Ovary (tissue), 9 donors: ENCODE measurements around the gene SSTR5. TPM values are rescaled to one million over a fixed set of nuclear protein-coding genes. Genes with fewer than 3 reads are reported as not detected.

Experiments
- DNase-seq, 5 donors: peaks; one replicate each; pipeline ENCODE4 v3.0.0-alpha.2; 2019 to 2020
- H3K27ac ChIP-seq, 2 donors: fragments of 200-600 bp; one replicate each; pipeline versions ENCODE4 v1.5.1 to v1.8.0; 2019 to 2022
- H3K27me3 ChIP-seq: fragments of 200-600 bp; one replicate; pipeline ENCODE4 v1.8.0; 2022
- H3K36me3 ChIP-seq: fragments of 200-600 bp; sonication (generic); one replicate; pipeline ENCODE4 v1.5.1; 2019
- H3K4me1 ChIP-seq: one replicate; pipeline ENCODE4 v1.8.1; 2013; ENCODE audit warnings: mild to moderate bottlenecking, moderate library complexity; ENCODE audit not compliant: insufficient read depth
- H3K4me3 ChIP-seq: fragments of 200-600 bp; sonication (generic); one replicate; pipeline ENCODE4 v1.5.1; 2017
- H3K9me3 ChIP-seq, 2 donors: fragments of 200-600 bp in 1 of 2; sonication (generic) in 1 of 2; one replicate each; pipeline versions ENCODE4 v1.5.1 to v1.8.1; 2013 to 2019; ENCODE audit warnings: mild to moderate bottlenecking in 1 of 2, moderate library complexity in 1 of 2
- EP300 ChIP-seq: sonication (generic); formaldehyde crosslinking; IDR thresholded peaks from one replicate; pipeline ENCODE4 v1.6.1; 2017; ENCODE audit warnings: antibody characterized with exemption
- POLR2A ChIP-seq: fragments of 450-650 bp; IDR thresholded peaks from one replicate; pipeline ENCODE4 v1.6.1; 2017; ENCODE audit warnings: antibody characterized with exemption, mild to moderate bottlenecking, moderate library complexity
- WGBS, 3 donors: extraction: QIAGEN DNeasy Blood & Tissue Kit in 1 of 3; methylation state at CpG; one replicate each; pipeline versions ENCODE4 v1.1.5 to v1.1.7; 2013 to 2017; 5-methylcytosine and 5-hydroxymethylcytosine counted together
- intact Hi-C, 4 donors: fragments of 100-400 bp; cut with DNase I; formaldehyde crosslinking; loops; one replicate each; pipeline versions ENCODE4 v1.11.0 to v1.15.1; 2022 to 2023
- polyA plus RNA-seq, 2 donors: library from polyadenylated mRNA; stranded (reverse); fragments of 200-250 nt in 1 of 2; fragments of 350-450 nt in 1 of 2; fragmentation: Illumina TruSeq in 1 of 2; extraction: RNeasy Lipid Tissue Mini Kit (QIAGEN cat#74804) in 1 of 2; gene quantifications; one replicate each; pipeline ENCODE4 v1.2.3, GENCODE V29; 2013 to 2014
- total RNA-seq, 7 donors: library from RNA; depleted of rRNA in 2 of 7; stranded (reverse); fragments of >200 nt in 2 of 7; fragmentation: NEBNext Ultra II Directional in 3 of 7; extraction: Animal tissue kit (Norgen Biotek cat#: 25700) in 3 of 7; gene quantifications; one replicate each; pipeline versions ENCODE4 v1.1.0 to v1.2.4, GENCODE V29; 2016 to 2023
- TF ChIP-seq, protein P1 (sequence below), 3 donors: fragments of 450-650 bp in 2 of 3; fragments of 200-600 bp in 1 of 3; IDR thresholded peaks; one replicate each; pipeline versions ENCODE4 v1.5.1 to v1.8.0; 2016 to 2022; ENCODE audit warnings: antibody characterized with exemption in 3 of 3, mild to moderate bottlenecking in 1 of 3
- donor health status: DM: no; HTN: no; CAD: no; lungs with moderate emphysema.
- donor health status: DM: no; HTN: no; CAD: no.
- donor health status: Bipolar disorder and iron deficiency.
- donor health status: DM: yes; HTN: yes; CAD: no.
- donor health status: DM: no; HTN: no; CAD: no.
- donor health status: DM: yes; HTN: yes; CAD: no.

The SSTR5 gene
- total and polyA plus RNA-seq, 9 donors: not detected

GRCh38 chr16:1069154-1069553 is 3.4 kb upstream of the SSTR5 start:
- Histone ChIP-seq H3K4me1 (no peaks in the 10 kb centered on the region), H3K27me3 (no peaks in the 10 kb centered on the region), H3K9me3 (no peaks in the 10 kb centered on the region), H3K4me3 (no peak overlapping the region), H3K36me3 (no peaks in the 10 kb centered on the region), H3K27ac (no peak overlapping the region)
- DNase-seq: no peak
- 87 to 89% (median 89%) methylated on average over 7 of the region's 7 CpGs for WGBS, 3 donors
- intact Hi-C loops: no loop called here
- TF ChIP-seq, protein P1, sequence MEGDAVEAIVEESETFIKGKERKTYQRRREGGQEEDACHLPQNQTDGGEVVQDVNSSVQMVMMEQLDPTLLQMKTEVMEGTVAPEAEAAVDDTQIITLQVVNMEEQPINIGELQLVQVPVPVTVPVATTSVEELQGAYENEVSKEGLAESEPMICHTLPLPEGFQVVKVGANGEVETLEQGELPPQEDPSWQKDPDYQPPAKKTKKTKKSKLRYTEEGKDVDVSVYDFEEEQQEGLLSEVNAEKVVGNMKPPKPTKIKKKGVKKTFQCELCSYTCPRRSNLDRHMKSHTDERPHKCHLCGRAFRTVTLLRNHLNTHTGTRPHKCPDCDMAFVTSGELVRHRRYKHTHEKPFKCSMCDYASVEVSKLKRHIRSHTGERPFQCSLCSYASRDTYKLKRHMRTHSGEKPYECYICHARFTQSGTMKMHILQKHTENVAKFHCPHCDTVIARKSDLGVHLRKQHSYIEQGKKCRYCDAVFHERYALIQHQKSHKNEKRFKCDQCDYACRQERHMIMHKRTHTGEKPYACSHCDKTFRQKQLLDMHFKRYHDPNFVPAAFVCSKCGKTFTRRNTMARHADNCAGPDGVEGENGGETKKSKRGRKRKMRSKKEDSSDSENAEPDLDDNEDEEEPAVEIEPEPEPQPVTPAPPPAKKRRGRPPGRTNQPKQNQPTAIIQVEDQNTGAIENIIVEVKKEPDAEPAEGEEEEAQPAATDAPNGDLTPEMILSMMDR (IDR thresholded peaks at IDR 0.05): no peak
- TF ChIP-seq POLR2A (no peak), EP300 (no peak)

GRCh38 chr16:1070084-1070863 is 2.3 kb upstream of the SSTR5 start:
- Histone ChIP-seq H3K9me3 (no peaks in the 10 kb centered on the region), H3K36me3 (no peaks in the 10 kb centered on the region), H3K27ac (no peak overlapping the region), H3K27me3 (no peaks in the 10 kb centered on the region), H3K4me3 (no peak overlapping the region), H3K4me1 (no peaks in the 10 kb centered on the region)
- intact Hi-C loops: loop anchor here in 1 of 4 donors (5.0 kb wide), 1 partner anchor 1232 kb away; no protein-coding TSS in a partner anchor
- 24 to 39% (median 30%) methylated on average over 26 to 32 of the region's 32 CpGs for WGBS, 3 donors
- DNase-seq: no peak
- TF ChIP-seq POLR2A: no peak
- TF ChIP-seq EP300: no peak
- TF ChIP-seq, protein P1 (IDR thresholded peaks at IDR 0.05): no peak

DNA sequence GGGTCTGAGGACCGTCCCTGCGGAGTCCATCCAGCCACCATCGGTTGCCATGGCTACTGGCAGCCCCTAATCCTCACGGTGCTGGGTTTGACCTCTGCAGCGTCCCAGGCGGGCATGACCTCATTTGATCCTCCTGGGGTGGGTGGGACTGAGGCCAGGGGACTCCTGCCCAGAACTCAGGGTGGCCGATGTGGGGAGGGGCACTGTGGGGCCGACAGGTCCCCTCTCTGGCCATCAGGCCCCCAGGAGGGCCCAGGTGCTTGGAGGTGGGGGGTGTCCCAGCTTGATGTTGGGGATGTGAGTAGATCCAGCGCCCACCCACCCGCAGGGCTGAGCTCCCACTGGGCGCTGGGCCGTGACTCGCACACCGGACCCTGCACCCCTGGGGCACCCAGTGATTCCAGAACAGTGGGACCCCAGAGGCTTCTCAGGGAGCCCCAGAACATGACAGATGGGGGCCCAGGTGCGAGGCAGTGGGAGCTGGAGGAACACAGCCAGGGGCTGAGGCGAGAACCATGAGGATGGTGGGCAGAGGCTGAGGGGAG is 1.6 kb upstream of the SSTR5 start:
- no peaks in the 10 kb centered on the region for H3K36me3 ChIP-seq
- H3K4me3 ChIP-seq: no peak overlapping the region
- no peaks in the 10 kb centered on the region for H3K4me1 ChIP-seq
- intact Hi-C loops: loop anchor here in 1 of 4 donors (5.0 kb wide), 1 partner anchor 1231 kb away; no protein-coding TSS in a partner anchor
- H3K9me3 ChIP-seq: no peaks in the 10 kb centered on the region
- no peak for DNase-seq
- 18 to 30% (median 23%) methylated on average over 16 of the region's 16 CpGs for WGBS, 3 donors
- H3K27ac ChIP-seq: no peak overlapping the region
- no peak for TF ChIP-seq POLR2A
- H3K27me3 ChIP-seq: no peaks in the 10 kb centered on the region

DNA sequence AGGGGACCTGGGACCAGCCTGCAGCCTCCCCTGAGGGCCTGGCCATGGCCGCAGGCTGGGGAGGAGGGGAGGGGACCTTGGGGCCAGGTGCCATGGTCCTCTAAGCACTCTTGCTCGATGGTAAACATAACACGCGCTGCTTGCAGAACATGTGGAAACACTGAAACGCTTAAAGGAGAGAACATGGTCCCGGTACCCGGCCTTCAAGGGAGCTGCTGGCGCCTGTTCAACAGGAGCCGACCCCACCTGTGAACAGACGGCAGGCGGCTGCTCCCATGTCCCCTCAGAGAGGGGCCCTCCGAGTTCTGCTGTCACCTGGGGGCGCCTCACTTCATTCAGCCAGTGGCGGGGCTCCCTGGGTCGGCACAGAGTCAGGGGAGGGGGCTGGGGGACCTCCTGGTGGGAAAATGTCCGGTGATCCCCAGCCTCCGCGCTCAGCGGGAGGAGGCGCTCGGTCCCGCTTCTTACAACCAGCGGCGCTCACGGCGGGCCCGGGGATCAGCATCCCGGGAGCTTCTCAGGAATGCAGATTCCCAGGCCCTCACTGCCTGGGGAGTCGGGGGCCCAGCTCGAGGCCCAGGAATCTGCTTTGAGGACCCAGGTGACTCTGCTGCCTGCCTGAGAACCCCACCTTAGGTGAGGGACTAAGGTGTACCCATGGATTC is 854 bp upstream of the SSTR5 start:
- Histone ChIP-seq H3K4me1 (no peaks in the 10 kb centered on the region), H3K9me3 (no peaks in the 10 kb centered on the region), H3K36me3 (no peaks in the 10 kb centered on the region), H3K4me3 (no peak overlapping the region), H3K27ac (no peak overlapping the region), H3K27me3 (no peaks in the 10 kb centered on the region)
- intact Hi-C loops: loop anchor here in 1 of 4 donors (5.0 kb wide), 1 partner anchor 1231 kb away; no protein-coding TSS in a partner anchor
- TF ChIP-seq EP300 (no peak), POLR2A (no peak)
- TF ChIP-seq, protein P1 (IDR thresholded peaks at IDR 0.05): no peak
- WGBS, 3 donors: 2 to 13% (median 5%) methylated on average over 20 to 30 of the region's 30 CpGs
- DNase-seq: no peak
